ENCODE measurements around the gene PLG.
"Not testable (repeated sequence)": the region's sequence is repeated elsewhere in the genome, so short reads cannot be mapped to it uniquely, and the experiment has no call there.

DNA sequence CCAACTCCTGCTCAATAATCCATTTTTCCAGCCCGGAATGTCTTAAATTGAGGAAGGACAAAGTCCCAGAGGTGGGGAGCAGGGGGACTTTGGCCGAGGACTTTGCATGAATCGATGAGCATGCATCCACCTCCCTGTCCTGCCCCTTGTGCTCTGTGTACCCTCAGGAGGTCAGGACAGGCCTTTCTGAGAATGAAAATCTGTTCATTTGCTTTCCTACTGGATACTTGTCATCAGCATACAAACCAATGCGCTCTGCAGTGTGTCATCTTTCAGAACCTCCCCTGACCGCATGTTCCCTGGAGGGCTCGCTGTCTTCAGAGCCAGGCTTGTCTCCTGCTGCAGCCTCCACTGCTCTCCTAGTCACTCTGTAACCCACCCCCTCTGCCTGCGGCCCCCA lies 2.6 kb downstream of the PLG start:
- TF ChIP-seq, protein P1, sequence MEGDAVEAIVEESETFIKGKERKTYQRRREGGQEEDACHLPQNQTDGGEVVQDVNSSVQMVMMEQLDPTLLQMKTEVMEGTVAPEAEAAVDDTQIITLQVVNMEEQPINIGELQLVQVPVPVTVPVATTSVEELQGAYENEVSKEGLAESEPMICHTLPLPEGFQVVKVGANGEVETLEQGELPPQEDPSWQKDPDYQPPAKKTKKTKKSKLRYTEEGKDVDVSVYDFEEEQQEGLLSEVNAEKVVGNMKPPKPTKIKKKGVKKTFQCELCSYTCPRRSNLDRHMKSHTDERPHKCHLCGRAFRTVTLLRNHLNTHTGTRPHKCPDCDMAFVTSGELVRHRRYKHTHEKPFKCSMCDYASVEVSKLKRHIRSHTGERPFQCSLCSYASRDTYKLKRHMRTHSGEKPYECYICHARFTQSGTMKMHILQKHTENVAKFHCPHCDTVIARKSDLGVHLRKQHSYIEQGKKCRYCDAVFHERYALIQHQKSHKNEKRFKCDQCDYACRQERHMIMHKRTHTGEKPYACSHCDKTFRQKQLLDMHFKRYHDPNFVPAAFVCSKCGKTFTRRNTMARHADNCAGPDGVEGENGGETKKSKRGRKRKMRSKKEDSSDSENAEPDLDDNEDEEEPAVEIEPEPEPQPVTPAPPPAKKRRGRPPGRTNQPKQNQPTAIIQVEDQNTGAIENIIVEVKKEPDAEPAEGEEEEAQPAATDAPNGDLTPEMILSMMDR (IDR thresholded peaks at IDR 0.05; ENCODE audit: insufficient read depth, low read length, poor library complexity, severe bottlenecking) = not testable (repeated sequence)
- TF ChIP-seq EZH2phosphoT487 (conservative IDR thresholded peaks at IDR 0.05; ENCODE audit: low read length) = not testable (repeated sequence)
